Epithelial cell of esophagus (primary cell): ENCODE measurements around the gene KCNG2.

ENCODE experiments used
- DNase-seq: peaks from one replicate; pipeline ENCODE4 v3.0.0; 2010; ENCODE audit warnings: low read depth
- H3K4me3 ChIP-seq: 2 replicates; pipeline ENCODE4 v1.5.1; 2011; ENCODE audit warnings: mild to moderate bottlenecking, low read length, control low read depth
- TF ChIP-seq, protein P1 (sequence below): IDR thresholded peaks from 2 replicates; pipeline ENCODE4 v1.5.1; 2011; ENCODE audit warnings: low read depth, mild to moderate bottlenecking, low read length, control low read depth, inconsistent platforms; ENCODE audit not compliant: insufficient read depth; ENCODE audit errors: missing control alignments

Gene KCNG2

DNA sequence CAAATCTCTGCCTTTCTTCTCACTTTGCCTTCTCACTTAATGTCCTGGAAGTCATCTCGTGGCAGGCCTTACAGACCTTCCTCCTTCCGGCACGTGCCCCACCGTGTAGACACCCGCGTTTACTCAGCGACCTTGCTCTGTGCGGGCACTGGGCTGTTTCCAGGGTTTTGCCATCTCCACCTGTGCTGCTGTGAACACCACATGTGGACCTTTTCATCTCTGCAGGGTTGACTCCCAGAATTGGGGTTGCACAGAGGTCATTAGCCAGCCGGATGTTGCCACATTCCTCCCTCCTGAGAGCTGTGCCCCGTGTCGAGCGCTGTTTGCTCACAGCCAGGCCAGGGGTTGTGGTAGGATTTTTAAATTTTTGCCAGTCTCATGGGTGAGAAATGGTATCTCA lies 25.4 kb downstream of the KCNG2 start:
- DNase-seq = no peak
- TF ChIP-seq, protein P1, sequence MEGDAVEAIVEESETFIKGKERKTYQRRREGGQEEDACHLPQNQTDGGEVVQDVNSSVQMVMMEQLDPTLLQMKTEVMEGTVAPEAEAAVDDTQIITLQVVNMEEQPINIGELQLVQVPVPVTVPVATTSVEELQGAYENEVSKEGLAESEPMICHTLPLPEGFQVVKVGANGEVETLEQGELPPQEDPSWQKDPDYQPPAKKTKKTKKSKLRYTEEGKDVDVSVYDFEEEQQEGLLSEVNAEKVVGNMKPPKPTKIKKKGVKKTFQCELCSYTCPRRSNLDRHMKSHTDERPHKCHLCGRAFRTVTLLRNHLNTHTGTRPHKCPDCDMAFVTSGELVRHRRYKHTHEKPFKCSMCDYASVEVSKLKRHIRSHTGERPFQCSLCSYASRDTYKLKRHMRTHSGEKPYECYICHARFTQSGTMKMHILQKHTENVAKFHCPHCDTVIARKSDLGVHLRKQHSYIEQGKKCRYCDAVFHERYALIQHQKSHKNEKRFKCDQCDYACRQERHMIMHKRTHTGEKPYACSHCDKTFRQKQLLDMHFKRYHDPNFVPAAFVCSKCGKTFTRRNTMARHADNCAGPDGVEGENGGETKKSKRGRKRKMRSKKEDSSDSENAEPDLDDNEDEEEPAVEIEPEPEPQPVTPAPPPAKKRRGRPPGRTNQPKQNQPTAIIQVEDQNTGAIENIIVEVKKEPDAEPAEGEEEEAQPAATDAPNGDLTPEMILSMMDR = no peak
- H3K4me3 ChIP-seq = no peak overlapping the region

DNA sequence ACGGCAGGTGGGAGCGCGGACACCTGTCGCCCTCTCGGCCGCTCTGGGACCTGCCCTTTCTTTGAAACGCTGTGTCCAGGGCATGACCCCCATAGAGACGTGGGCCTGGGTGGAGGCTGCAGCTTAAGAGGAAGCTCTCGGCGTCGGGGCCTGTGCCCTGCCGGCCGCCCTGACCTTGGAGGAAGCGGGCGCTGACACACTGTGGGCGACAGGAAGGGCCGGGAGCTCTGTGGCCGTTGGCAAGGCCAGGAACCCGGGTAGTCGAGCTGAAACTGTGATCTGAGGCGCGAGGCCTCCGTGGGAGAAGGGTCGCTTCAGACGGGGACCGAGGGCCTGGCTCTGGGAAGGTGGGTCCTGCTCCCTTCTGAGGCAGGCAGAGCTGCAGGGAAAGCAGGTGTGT lies 28.2 kb downstream of the KCNG2 start:
- no peak overlapping the region for H3K4me3 ChIP-seq
- DNase-seq = no peak
- TF ChIP-seq, protein P1 = no peak

DNA sequence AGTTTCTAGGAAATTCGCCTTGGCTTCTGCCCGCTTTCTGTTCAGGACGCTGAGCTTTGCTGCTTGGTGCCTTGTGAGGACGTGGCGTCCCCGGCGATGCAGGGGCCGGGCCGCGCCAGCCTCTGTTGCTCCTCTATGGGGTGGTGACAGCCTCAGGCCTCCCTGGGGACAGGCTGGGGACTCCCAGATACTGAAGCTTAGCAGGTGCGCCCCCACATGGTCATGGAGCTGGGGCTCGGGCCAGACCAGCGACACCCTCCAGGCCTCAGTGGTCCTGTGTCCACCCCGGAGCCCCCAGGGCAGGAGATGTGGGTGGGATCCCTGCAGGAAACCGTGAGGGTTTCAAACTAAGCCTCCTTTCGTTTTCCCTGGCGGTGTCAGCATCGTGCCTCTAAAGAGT lies 29.2 kb downstream of the KCNG2 start:
- DNase-seq = no peak
- TF ChIP-seq, protein P1 = no peak
- no peak overlapping the region for H3K4me3 ChIP-seq

DNA sequence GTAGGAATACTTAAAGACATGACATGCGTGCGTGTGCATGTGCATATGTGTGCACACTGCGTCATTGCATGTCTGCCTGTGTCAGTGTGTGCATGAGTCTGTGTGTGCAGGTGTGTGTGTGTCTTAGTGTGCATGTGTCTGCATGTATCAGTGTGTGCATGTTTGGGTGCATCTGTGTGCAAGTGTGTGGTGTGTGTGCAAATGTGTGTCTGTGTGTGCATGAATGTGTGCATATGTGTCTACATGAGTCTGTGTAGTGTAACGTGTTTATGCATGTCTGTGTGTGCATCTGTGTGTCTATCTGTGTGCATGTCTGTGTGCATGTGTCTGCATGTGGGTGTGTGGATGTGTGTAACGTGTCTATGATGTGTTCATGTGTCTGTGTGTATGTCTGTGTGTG lies 30.5 kb downstream of the KCNG2 start:
- TF ChIP-seq, protein P1 = no peak
- H3K4me3 ChIP-seq = no peak overlapping the region
- no peak for DNase-seq

DNA sequence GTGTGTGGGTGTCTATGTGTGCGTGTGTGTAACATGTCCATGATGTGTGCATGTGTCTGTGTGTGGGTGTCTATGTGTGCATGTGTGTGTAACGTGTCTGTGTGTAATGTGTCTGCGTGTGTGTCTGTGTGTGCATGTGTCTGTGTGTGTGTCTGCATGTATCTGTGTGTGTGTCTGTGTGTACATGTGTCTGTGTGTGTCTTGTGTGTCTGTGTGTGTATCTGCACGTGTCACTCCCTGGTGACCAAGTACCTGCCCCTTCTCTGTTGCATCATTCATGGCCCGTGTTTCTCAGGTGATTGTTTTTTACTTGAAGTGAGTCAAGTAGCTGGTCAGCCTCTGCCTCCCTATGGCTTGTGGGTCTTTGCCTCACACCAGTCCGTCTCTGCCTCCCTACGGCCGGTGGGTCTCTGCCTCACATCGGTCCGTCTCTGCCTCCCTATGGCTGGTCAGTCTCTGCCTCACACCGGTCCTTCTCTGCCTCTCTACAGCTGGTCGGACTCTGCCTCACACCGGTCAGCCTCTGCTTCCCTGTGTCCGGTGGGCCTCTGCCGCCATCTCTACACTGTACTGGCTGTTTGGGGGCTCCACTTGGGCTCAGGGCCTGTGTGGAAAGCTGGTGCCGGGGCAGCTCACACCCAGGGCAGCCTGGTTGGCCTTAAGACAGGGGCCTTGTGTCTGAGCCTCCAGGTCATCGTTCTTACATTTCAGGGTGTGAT lies 31.6 kb downstream of the KCNG2 start:
- TF ChIP-seq, protein P1 = no peak
- no peak for DNase-seq
- H3K4me3 ChIP-seq = no peak overlapping the region

DNA sequence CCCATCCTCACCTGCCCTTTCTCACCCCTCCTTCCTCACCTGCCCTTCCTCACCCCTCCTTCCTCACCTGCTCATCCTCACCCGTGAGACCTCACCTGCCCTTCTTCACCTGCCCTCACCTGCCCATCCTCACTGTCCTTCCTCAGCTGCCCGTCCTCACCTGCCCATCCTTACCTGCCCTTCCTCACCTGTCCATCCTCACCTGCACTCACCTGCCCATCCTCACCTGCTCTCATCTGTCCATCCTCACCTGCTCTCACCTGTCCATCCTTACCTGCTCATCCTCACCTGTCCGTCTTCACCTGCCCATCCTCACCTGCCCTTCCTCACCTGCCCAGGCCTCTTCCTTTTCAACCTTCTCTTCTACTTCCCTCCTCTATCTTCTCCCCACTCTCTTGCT lies 34.4 kb downstream of the KCNG2 start:
- TF ChIP-seq, protein P1 = no peak
- DNase-seq = no peak
- H3K4me3 ChIP-seq = no peak overlapping the region

DNA sequence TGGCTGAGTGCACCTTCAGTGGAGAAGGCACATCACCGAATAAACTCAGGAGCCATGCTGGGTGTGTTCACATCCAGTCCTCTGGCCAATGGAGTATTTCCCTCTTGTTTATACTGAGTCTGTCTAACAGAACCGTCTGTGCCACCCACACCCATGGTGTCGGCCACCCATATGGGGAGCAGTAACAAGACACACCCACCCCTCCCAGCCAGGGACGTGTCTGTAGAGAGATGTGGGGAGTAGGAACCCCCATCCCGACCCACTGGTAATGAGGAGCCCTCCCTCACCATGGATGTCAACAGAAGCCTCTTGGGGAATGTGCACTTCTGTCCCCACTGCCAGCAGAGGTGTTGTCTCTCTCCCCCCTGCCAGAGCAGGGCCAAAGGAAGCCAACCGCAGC lies 37.1 kb downstream of the KCNG2 start:
- DNase-seq = no peak
- TF ChIP-seq, protein P1 = no peak
- H3K4me3 ChIP-seq = no peak overlapping the region
